HL-60/S4 treated with retinoic acid at 250 ng/mL for 4 days and 3 days (cell line): ENCODE data around the gene EPB41L2.

ENCODE experiments used
- in situ Hi-C: fragments of 300-500 bp; cut with MboI; formaldehyde crosslinking; loops from 2 replicates; pipeline ENCODE4 v1.7.0; 2022; ENCODE audit warnings: low sequenced_read_pairs

The EPB41L2 gene

DNA sequence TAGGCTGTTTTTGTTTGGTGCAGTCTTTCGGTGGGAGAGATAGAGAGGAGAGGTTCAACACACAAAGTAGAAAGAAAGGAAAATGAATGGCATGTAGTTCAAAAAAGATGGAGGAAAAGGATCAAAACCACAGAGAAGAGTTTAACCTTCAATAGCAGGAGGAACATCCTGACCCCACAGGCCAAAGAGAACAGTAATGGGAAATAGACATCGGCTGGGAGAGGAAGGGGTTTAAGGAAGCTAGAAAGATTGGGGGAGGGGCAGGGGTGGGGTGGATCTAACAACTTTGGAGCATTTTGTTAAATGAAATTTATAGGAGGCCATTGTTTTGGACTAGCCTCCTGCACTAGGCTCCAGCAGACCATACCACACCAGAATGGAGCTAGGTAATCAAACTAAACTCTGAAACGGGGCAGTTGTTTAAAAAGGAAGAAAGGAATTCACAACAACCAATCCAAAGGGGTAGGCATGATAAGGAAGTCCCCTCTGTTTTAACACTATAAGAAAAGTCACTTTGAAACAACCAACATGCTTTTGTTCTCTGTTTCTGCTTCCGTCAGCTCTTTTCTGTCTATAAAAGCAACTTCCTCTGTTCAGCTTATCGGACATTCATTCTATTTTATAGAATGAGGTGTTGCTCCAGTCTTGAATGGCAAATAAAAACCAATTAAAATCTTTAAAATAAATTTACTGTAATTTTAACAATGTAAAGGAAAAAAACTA, 82.6 kb downstream of the EPB41L2 start:
- in situ Hi-C loops, result no loop called here

DNA sequence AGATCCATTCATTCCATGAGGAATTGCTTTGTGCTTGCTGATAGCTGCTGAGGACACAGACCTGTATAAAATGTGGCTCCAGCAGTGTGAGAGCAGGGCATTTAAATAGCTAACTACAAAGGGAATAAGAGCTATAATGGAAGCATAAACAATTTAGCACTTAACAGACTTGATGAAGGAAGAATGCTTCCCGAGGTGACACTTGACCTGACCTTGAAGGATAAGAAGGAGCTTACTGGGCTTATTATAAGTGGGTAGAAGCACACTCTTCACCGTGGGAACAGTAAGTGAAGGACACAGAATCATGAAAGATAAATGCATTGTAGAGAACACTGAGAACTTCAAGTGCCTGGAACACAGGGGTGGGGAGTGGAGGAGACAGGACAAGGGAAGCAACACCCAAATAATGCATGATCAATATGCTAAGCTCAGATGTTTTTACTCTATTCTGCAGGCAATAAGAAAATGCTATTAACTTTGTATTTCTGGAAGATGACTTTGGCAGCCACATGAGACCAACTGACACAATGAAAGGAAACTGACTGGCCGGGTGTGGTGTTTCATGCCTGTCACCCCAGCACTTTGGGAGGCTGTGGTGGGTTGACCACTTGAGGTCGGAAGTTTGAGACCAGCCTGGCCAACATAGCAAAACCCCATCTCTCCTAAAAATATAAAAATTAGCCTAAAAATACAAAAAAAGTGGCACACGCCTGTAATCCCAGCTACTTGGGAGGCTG, 84.2 kb downstream of the EPB41L2 start:
- in situ Hi-C loops, result no loop called here

DNA sequence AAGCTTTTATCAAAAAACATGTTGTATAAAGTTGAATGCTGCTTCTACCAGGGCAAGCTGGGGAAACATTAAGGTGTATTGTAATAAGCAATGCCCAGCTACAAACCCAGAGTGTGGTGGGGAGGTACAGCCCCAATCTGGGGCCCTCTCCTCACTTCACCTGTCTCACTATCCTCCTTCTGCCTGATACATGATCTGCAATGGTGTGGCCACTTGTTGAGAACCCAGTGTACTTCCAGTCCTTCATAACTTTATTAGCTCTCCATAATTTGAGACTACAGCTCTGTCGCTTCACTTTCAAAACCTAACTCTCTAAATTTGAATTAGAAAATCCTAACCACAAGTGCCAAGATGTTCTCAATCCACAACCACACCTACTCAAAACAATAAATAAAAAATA, 84.9 kb downstream of the EPB41L2 start:
- in situ Hi-C loops, result no loop called here

DNA sequence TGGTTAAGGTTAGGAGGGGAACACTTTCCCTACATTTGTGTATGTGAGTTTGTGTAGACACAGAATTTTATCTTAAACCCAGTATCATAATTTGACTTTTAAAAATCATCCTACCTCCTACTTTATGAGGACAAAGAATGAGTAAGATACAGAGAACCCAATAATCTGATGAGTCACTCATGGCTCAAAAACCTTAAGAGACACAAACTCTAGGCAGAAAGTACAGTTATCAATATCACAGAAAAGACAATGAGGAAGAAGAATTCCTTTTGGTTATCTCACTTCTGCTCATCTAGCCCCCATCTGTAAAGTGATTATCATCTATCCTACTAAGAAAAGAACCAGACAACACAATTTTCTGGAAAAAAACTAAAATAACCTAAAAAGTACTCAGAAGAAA, 87.7 kb downstream of the EPB41L2 start:
- in situ Hi-C loops, result no loop called here

DNA sequence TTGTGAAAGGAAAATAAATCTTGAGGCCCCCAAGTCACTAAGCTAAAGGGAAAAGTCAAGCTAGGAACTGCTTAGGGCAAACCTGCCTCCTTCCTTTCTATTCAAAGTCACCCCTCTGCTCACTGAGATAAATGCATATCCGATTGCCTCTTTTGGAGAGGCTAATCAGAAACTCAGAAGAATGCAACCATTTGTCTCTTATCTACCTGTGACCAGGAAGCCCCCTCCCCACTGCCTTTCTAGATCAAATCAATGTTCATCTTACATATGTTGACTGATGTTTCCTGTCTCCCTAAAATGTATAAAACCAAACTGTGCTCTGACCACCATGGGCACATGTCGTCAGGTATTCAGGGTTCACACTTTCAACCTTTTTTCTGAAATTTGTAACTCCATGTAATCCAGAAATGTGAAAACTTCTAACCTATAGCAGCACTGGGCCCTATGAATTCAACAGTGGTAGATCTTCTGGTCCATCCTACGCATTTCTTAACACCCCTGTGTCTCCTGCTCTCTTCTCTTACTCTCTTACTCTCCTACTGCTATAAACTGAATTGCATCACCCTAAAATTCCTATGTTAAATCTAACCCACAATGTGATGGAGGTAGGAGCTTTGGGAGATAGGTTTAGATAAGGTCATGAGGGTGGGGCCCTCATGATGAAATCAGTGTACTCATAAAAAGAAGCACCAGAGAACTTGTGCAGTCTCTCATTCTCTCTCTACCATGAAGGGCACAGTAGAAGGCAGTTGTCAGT, 89.3 kb downstream of the EPB41L2 start:
- in situ Hi-C loops, result no loop called here

DNA sequence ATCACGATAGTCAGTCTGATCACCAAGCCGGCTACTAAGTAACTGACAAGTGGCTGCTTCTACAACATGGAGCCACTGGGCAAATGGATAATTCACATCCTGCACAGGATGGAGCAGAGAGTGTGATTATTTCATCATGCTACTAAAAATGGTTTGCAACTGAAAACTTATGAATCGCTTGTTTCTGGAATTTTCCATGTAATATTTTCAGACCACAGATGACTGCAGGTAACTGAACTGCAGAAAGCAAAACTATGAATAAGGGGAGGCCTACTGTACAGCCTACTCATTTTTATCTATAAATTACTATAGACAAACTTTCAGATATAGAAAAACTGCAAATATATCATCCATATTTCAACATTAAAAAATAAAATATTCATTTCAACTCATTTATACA, 91.5 kb downstream of the EPB41L2 start:
- in situ Hi-C loops, result no loop called here

DNA sequence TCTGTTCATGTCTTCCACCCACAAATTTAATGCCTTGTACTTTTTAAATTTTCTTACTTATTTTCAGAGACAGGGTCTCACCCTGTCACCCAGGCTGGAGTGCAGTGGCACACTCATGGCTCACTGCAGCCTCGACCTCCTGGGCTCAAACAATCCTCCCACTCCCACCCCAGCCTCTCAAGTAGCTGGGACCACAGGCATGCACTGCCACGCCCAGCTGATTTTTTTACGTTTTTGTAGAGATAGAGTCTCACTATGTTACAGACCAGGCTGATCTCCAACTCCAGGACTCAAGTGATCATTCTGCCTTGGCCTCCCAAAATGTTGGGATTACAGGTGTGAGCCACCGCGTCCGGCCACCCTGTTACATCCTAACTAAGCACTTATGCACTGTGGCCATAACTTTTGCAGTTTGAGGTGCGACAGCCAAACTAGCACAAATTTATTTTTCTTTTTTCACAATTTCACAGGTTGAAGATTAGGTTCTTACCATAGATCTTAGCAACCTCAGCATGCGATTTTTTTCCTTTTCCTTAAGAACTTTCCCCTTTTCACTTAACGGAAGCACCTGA, 92.1 kb downstream of the EPB41L2 start:
- in situ Hi-C loops, result no loop called here

DNA sequence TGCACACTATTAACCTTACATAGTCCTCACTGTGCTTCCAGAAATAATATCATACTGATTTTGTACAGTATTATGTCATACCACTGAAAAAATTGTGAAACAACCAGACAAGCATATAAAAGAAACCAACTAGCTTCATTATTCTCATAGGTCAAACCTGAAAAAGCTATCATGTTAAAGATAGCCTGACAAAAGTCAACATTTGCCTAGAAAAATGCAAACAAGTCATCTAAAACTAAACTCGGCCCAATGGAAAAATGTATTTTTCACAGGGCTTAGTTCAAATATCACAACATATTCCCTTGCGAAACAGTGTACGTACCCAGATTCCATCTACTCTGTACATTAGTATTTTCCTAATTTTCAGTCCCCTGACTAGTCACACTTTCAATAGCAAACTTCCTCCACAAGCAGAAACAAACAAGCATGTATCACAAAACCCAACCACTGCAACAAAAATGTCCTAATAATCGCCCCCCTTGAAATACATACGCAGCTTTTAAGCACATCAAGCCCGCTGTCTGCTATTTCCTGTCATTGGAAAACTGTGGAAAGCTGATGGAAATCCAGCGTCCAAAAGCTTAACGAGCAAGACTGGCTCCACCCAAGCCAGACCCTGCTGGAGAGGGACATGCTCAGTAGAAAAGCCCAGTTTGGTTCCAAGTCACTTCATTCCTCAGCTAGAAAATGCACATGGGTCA, 93.1 kb downstream of the EPB41L2 start:
- in situ Hi-C loops, result no loop called here

DNA sequence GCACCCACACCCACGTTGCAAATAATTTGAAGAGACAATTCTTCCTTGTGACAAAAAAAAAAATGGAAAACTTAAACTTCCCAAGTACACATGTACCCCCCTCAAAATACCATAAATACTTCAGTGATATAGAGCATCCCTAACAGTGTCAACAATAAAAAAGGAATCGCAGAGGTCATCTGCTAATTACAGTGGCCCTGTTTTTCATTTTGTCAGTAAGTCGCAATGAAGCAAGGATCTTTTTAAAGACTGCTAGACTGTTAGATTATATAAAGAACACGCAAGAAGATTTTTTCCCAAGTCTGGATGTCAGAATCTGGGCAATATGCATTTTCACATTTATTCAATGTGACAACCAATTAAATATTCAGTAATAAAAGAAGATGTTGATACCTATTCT, 93.9 kb downstream of the EPB41L2 start:
- in situ Hi-C loops, result no loop called here

DNA sequence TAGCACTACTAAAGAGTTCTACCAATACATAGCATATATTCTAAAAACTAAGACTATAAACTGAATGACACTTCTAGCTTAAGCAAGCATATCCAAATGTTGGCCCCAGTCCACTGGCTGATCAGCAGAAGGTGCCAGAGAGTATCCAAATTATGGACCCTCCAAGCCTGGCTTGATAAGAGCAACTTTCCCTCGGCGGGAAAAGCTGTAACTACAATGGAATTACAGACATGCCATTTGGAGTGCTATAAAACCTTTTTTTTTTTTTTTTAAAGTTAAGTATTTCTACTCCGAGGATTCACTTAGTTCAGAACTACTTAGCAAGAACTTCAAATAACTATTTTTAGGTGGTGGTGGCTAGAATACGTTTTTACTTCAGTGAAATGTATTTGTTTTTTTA, 94.6 kb downstream of the EPB41L2 start:
- in situ Hi-C loops, result no loop called here

DNA sequence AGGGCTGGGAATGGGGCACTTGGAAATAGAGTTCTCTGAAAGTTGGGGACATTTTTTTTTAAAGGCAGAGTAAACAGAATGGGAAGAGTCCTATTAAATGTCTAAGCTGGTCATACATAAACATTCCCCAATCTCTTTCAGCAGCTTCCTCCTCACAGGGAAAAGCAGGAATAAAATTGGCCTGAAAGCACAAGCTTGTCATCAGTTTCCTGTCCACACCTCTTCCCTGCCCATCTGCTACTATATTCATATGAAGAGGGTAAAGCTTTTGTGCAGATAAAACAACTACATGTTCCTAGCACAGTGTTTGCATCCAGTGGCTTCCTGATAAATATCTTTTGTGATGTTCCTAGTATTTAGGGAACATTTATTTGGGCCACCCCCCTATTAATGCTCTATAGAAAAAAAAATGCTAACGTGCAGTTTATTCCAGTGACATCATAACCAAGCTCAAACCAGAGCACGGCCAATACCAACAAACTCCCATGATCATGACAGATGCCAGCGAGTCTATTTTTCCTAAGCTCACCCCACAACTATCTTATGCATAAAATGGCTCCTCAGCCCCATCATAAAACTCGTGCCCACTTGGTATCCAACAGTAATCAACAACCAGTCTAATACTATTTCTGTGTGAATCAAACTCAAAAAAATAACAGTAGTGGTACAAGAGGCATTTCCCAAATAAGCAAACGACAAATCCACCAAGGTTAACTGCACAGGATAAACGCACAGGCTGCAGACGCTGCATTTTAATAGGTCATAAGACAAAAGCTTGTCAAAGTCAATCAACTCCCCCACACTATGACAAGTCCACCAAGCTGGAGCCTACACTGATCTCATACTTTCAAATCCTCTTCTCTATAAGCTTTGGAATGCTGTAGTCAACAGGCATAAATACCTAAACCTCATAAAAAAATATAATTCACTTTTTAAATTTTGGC, 95.3 kb downstream of the EPB41L2 start:
- in situ Hi-C loops, result no loop called here

DNA sequence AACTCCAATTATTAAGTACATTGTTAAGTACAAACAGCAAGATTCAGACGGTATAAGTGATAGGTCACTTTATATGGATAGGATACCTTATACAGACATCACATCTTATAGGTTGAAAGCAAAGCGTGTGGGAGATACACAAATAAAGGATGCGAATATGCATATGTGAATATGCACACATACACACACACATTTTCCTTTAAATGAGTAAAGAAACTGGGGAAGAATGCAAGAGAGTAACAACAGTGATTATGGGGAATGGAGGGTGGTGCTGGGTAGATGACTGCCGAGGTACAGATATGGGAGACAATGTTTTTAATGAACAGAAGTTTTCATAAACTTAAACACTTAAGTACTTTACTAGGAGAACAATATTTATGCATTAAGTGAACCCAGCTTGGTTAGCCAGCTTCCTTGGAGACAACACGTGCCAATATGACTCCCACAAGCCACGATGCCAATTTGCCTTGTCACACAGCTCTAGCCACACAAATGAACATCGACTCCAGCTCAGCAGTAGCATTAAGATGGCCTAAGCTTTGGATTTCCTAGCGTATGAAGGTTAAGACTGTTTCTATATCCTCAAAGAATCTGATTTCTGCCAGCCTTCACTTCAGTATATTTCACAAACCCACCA, 96.6 kb downstream of the EPB41L2 start:
- in situ Hi-C loops, result no loop called here

DNA sequence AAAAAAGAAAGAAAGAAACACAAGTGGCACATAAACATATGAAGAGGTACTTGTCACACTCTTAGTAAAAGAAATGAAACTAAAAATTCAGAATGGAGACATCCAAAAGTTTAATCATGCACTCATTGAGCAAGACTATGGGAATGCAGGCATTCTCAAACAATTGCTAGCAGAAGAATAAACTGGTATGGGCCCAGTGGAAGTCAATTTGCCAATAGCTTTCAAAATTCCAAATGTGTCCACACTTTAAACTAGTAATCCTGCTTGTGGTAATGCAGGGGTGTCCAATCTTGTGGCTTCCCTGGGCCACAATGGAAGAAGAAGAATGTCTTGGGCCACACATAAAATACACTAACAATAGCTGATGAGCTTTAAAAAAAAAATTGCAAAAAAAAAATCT, 97.4 kb downstream of the EPB41L2 start:
- in situ Hi-C loops, result no loop called here

DNA sequence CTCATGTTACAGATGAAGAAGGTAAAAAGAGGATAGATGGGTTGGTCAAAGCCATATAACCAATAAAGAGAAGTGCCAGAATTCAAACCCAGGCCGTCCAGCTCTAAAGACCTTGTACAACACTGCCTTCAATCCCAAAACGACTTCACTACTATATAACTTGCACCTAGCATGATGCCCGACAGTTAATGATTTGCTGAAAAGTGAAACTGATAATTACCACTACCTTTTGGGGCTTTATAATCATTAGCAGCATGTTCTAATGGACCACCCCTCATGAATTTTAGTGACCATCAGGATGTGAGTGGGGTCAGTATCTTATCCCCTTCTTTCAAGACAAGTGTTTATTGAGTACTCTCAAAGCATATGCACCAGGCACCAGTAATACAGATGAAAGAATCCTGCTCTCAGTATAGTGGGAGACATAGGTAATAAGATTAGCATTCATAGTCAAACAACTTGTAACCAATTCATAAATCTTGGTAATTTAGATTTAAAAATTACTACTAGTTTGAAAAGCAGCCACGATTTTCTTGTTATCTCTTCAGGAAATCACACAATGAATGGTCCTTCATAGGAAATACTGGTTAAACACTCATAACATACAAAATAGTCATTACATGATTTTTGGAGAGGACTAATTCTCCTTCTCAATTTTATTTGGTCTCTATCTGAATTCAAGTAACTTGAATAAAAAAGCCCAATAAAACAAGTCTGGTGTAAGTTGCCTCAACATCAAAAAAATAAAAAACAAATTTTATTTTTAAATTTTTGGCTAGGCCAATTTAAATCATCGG, 98.0 kb downstream of the EPB41L2 start:
- in situ Hi-C loops, result no loop called here

DNA sequence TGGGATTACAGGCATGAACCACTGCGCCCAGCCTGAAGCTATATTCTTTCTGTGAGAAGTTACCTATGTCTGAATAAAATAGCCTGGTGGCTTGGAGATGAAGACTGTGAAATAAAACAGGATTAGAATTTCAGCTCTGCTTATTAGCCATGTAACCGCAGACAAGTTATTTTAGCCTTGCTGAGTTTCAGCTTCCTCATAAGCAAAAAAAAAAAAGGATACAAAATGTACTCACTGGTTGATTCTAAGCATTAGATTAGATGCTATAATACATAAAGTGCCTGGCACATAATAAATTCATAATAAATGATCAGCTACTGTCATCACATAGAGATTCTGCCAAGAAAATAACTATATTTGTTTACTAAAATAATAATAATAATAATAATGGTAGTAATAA, 98.8 kb downstream of the EPB41L2 start:
- in situ Hi-C loops, result no loop called here

DNA sequence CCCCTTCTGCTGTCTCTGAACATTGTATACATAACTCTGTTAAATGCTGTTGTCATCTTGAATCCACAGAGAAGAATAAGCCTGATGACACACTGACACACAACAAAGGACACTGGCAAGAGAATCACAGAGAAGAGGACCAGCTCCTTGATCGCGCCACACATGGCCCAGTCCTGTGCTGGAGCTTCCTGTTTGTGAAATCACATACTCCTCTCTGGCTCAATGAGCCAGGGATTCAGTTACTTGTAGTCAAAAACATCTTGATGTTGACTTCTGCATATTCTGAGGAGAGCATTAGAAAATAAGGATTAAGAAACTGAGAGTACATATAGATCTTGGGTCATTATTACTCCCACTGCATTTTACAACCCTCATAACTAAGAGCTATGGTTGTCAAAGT, 100.1 kb downstream of the EPB41L2 start:
- in situ Hi-C loops, result no loop called here

DNA sequence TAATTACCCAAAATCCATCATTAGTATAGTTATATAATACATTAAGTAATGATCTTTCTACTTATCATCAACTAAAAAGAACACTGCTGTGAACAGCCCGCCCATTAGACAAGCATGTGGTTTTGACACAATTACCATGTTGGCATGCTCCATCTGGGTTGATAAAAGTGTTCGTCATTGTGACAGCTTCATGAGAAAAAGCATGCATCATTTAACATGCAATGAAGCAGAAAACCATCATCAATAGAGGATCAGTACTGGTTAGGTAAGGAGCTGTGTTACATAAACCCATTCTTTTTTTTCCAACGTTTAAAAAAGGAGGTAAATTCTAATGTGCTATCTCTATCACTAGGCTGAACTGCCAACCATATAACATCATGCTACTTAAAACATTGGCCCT, 101.9 kb downstream of the EPB41L2 start:
- in situ Hi-C loops, result no loop called here

DNA sequence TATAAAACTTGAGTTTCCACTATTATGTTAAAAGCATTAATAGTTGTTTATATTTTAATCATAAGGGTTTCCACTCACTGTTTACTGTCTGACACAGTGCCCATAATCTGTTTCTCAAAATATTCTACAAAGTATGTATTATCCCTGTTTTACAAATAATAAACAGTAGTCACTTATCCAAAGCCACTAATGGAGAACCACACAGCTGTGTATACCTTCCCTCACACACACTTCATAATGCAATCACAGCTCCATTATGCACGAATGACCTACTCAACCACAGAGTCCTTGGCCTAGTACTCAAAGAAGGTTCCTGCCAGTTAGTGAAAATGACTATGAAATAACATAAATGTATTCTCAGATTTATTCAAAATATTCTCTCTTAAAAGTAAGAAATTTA, 103.1 kb downstream of the EPB41L2 start:
- in situ Hi-C loops, result no loop called here

DNA sequence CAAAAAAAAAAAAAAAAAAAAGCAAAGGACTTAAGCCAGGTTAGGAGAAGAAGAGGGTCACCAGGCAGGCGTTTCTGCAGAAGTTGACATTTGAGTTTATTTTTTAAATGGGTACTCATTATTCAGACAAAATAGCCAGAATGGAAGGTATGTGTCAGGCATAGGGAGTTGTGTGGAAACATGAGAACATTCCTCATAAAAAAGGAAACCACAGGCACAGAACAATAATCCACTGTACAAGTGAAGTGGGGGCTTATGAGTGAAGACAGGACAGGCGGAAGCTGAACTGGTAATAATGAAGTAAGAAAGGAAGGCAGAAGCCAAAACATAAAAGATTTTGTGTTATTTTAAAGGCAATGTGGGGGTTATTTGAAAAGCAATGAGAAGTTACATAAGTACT, 104.6 kb downstream of the EPB41L2 start:
- in situ Hi-C loops, result no loop called here
